GM20000 (cell line): ENCODE measurements around the gene PSG1.
"Not testable (repeated sequence)": the region's sequence is repeated elsewhere in the genome, so short reads cannot be mapped to it uniquely, and the experiment has no call there.

Experiments
- DNase-seq: peaks from one replicate; pipeline ENCODE4 v3.0.0; 2012; ENCODE audit warnings: low spot score
- TF ChIP-seq, protein P1 (sequence below): IDR thresholded peaks from 2 replicates; pipeline ENCODE4 v1.5.1; 2012; ENCODE audit warnings: mild to moderate bottlenecking, control low read depth; ENCODE audit errors: extremely low read depth, missing control alignments

Gene PSG1

DNA sequence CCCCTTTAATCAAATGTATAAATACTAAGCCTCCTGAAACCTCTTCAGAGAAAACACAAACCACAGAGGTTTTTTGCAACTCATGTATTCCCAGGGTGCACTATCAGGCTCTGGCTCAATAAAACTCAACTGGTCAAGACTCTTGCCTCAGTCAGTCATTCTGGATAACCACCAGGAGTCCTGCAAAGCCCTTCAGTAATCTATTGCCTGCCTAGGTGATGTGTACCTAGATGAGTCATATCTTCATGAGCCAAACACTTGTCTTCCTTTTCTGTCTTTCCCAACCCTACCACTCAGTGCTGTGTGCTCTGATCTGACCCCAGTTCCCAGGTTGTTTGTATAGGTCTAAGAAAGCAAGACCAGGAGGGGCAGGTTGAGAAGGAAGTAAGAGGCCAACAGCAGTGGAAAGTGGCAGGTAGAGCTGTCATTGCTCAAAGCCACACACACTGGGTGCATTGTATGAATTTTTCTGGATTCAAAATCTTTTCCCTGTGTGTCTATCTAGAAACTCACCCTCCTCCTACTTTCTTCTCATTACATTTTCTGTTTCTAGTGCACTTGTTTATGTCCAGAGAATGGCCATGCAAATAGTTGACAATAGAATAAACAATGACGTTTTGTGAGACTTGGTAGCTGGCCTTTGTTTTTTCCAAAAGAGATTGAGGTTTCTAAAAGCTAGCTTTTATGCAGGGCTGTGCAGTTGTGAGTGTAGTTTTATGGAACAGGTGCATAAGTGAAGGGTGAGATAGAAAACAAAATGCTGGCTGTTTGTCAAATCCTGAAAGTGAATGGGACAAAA is 48.1 kb downstream of the PSG1 start:
- no peak for DNase-seq

GRCh38 chr19:42821306-42821977 is 58.1 kb downstream of the PSG1 start:
- not testable (repeated sequence) for DNase-seq

More for the DNA sequence above, 48.1 kb downstream of the PSG1 start:
- TF ChIP-seq, protein P1, sequence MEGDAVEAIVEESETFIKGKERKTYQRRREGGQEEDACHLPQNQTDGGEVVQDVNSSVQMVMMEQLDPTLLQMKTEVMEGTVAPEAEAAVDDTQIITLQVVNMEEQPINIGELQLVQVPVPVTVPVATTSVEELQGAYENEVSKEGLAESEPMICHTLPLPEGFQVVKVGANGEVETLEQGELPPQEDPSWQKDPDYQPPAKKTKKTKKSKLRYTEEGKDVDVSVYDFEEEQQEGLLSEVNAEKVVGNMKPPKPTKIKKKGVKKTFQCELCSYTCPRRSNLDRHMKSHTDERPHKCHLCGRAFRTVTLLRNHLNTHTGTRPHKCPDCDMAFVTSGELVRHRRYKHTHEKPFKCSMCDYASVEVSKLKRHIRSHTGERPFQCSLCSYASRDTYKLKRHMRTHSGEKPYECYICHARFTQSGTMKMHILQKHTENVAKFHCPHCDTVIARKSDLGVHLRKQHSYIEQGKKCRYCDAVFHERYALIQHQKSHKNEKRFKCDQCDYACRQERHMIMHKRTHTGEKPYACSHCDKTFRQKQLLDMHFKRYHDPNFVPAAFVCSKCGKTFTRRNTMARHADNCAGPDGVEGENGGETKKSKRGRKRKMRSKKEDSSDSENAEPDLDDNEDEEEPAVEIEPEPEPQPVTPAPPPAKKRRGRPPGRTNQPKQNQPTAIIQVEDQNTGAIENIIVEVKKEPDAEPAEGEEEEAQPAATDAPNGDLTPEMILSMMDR, result no peak

DNA sequence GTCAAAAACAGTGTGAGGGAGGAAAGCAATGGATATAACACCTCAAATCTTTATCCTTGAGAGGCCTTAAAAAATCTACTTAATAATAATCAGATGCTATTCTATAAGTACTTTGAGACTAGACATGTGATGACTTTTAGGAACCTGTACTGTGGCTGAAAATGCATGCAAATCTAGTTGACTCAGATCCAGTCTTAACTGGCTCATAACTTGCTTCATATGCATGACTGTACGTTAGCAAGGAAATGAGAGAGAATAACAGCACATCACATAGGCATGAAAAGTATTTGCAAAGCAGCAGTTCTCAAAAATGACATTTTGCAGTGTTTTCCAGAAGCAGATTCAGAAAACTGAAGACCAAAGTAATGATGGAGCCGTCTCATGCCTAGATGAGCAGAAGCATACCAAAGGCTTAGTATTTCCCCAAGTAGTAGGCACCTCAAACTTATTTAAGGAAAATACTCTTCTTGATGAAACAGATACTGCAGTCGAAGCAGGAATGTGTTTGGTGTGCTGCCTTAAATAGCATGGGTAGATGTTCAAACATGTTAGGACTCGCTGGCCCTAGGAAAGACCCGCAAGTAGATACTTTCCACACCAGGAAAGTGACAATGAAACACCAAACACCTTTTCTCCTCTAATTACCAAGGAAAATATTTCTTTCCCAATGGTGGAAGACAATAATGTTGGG is 59.4 kb downstream of the PSG1 start:
- DNase-seq, result not testable (repeated sequence)

DNA sequence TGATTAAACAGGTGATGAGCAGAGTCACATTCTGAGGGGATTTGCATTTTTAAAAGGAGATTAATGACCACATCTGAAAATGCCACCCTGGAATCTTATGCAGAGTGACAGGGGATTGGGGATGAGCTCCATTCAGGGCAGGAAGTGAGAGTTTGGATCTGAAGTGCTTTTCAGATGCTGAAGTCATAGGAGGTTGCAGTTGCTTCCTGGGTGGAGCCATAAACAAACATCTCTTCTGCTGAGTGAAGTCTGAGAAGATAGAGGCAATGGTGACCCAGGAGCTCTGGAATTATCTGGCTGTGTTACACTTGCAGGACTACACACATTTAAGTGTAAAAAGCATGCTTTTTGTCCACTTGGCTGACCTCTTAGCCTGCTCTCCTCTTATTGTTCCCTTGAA is 62.6 kb downstream of the PSG1 start:
- no peak for DNase-seq

More for the DNA sequence above, 62.6 kb downstream of the PSG1 start:
- TF ChIP-seq, protein P1, result no peak
